GM12873 (cell line): ENCODE measurements around the gene CELSR2.

Experiments used
- TF ChIP-seq, protein P1 (sequence below): IDR thresholded peaks from 2 replicates; pipeline ENCODE4 v1.5.1; 2012; ENCODE audit warnings: low read depth, mild to moderate bottlenecking, moderate library complexity, low read length, control low read depth; ENCODE audit not compliant: insufficient read depth; ENCODE audit errors: missing control alignments

The CELSR2 gene

DNA sequence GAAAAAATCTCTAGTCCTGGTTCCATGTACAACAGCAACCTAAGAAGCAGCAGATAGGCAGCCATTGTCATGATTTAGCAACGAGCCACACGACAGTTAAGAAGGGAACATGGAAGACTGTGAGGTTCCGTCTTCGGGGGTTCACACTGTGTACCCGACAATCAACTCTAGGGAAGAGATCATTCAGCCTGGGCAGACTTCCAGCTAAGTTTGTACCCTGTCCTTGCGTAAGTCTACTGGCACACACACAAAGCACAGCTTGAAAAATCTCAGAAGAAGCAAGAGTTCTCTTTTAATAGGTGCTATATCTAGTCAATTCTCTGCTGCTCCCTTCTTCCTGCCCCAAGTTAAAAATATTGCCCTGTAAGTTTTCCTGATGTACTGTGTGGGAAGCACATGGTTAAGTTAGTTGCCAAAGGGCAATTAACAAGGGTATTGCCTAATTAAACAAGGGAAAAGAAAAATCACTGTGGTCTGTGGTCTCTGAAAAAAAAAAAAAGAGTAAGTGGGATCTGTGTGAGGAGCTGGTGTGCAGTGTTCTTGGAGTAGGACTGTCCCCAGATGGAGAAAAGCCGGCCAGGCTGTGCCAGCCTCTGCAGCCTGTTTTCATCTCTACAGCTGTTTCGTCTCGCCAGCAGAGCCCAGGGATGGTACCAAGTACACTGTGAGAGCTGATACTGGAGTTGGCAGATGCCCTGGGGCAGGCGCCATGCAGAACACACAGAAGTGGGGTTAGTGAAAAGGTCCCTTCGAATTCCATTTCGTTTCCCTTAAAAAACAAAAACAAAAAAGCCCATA, 63.8 kb downstream of the CELSR2 start:
- TF ChIP-seq, protein P1, sequence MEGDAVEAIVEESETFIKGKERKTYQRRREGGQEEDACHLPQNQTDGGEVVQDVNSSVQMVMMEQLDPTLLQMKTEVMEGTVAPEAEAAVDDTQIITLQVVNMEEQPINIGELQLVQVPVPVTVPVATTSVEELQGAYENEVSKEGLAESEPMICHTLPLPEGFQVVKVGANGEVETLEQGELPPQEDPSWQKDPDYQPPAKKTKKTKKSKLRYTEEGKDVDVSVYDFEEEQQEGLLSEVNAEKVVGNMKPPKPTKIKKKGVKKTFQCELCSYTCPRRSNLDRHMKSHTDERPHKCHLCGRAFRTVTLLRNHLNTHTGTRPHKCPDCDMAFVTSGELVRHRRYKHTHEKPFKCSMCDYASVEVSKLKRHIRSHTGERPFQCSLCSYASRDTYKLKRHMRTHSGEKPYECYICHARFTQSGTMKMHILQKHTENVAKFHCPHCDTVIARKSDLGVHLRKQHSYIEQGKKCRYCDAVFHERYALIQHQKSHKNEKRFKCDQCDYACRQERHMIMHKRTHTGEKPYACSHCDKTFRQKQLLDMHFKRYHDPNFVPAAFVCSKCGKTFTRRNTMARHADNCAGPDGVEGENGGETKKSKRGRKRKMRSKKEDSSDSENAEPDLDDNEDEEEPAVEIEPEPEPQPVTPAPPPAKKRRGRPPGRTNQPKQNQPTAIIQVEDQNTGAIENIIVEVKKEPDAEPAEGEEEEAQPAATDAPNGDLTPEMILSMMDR: no peak

DNA sequence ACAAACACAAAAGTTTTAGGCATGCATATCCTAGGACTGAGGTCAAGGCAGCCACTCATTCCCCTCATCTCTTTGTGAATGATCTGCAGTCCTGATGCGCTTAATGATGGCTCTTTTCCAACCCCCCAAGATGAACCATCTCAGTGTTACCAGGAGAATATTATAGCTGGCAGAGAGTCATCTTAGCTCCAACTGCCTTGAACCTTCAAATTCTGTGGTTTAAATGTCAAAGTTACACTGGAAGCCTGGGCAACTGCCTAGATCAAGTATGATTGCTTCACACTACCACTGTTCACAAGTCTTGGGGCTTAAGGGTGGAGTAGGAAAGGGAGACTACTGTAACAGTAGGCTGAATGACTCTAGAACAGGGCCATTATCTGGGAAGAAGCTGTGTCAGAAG, 65.5 kb downstream of the CELSR2 start:
- TF ChIP-seq, protein P1: no peak

DNA sequence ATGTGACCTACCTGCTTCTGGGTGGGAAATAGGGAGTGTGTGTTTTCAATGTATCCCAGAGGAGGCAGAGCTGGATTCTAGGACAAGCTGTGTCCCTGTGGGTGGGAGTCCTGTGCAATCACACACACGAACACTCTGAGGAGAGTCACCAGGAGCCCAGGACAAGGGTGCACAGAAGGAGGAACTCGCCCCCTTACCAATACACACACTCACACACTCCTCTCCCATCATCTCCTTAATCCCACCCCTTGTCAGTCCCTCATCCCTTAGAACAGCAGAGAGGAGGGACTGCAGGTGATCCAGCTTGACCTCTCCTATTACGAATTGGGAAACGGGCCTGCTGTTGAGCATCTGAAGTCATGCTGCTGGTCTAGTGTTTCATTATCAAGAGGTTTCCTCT, 65.9 kb downstream of the CELSR2 start:
- TF ChIP-seq, protein P1: no peak

- TF ChIP-seq, protein P1: no peak
Observed at GRCh38 chr1:109316506-109316905, 67.2 kb downstream of the CELSR2 start.

DNA sequence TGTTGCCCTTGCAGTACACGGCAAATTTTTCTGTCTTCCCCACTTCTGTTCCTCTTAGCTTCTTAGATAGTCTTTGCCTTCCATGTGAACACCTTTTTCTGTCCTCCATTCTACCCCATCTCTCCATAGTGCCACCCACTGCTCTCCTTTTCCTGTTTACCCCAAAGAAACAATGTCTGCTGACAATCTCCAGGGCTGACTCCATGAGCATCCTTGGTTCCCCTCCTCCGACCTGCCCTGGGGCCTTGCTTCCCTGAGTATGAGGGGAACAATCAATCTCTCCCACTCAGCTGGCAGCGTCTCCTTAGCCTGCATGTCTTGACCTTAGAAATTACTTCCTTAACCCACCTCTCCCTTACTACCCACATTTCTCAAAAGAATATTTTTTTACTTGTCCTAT, 69.8 kb downstream of the CELSR2 start:
- TF ChIP-seq, protein P1: no peak

DNA sequence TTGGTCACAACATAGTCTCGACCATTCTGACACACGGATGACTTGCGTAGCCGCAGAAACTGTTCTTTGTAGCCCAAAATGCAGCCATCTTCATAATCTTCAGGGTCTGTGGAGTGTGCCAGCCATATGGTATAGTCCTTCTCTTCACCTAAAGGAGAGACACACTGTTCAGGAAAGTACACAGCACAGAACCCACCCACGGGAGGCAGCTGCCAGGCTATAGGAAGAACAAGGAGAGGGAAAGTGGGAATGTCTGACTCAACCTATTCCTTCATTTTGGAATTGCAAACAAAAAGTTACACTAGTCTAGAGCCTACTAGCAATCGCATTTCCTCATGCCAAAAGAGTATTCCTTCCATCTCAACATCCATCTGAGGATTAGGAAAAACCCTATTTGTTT, 73.6 kb downstream of the CELSR2 start:
- TF ChIP-seq, protein P1: no peak
